Neuronal stem cell (in vitro differentiated cells): ENCODE results near the gene ANTXR1.

Experiments used
- DNase-seq: peaks from one replicate; pipeline ENCODE4 v3.0.0-alpha.2; 2013; ENCODE audit warnings: low spot score
- H2AFZ ChIP-seq: one replicate; pipeline ENCODE4 v1.6.1; 2013; ENCODE audit warnings: mild to moderate bottlenecking, low read length, inconsistent platforms
- H2AK5ac ChIP-seq: 2 replicates; pipeline ENCODE4 v1.6.1; 2013; ENCODE audit warnings: low read depth, mild to moderate bottlenecking, inconsistent platforms, low read length, moderate library complexity, mixed read lengths
- H2BK120ac ChIP-seq: 2 replicates; pipeline ENCODE4 v1.6.1; 2013; ENCODE audit warnings: low read depth, mild to moderate bottlenecking, inconsistent platforms, low read length, moderate library complexity, mixed read lengths
- H2BK12ac ChIP-seq: one replicate; pipeline ENCODE4 v1.6.1; 2013; ENCODE audit warnings: low read length, inconsistent platforms
- H2BK15ac ChIP-seq: 2 replicates; pipeline ENCODE4 v1.6.1; 2013; ENCODE audit warnings: mild to moderate bottlenecking, low read length, inconsistent platforms, mixed read lengths
- H2BK5ac ChIP-seq: one replicate; pipeline ENCODE4 v1.6.1; 2013; ENCODE audit warnings: inconsistent platforms, mild to moderate bottlenecking, low read length, moderate library complexity
- H3K14ac ChIP-seq: one replicate; pipeline ENCODE4 v1.6.1; 2013; ENCODE audit warnings: low read length, inconsistent platforms
- H3K18ac ChIP-seq: 2 replicates; pipeline ENCODE4 v1.6.1; 2013; ENCODE audit warnings: low read length, inconsistent platforms
- H3K23ac ChIP-seq: 2 replicates; pipeline ENCODE4 v1.6.1; 2013; ENCODE audit warnings: low read depth, mild to moderate bottlenecking, mixed read lengths, low read length, inconsistent platforms; ENCODE audit not compliant: poor library complexity
- H3K27ac ChIP-seq: replicated peaks from 3 replicates; pipeline ENCODE4 v1.5.1; 2013; ENCODE audit warnings: low read length, inconsistent platforms
- H3K27me3 ChIP-seq, 3 experiments: 2 replicates each; pipeline ENCODE4 v1.6.1; 2013; ENCODE audit warnings: low read length in 3 of 3, mild to moderate bottlenecking in 2 of 3, inconsistent platforms in 1 of 3, low read depth in 1 of 3, mixed read lengths in 1 of 3, moderate library complexity in 1 of 3; ENCODE audit not compliant: control insufficient read depth in 3 of 3, insufficient read depth in 3 of 3
- H3K36me3 ChIP-seq, 2 donors: replicated peaks in 1 of 2; 2 replicates each; pipeline ENCODE4 v1.6.1; 2013; ENCODE audit warnings: low read length in 2 of 2; ENCODE audit not compliant: control insufficient read depth in 2 of 2, insufficient read depth in 2 of 2
- H3K4ac ChIP-seq: 2 replicates; pipeline ENCODE4 v1.6.1; 2013; ENCODE audit warnings: inconsistent platforms, mild to moderate bottlenecking, low read length, moderate library complexity
- H3K4me1 ChIP-seq, 2 donors: 1 replicate in 1 of 2; 2 replicates in 1 of 2; pipeline ENCODE4 v1.6.1; 2013; ENCODE audit warnings: low read length in 2 of 2, low read depth in 1 of 2; ENCODE audit not compliant: control insufficient read depth in 2 of 2, insufficient read depth in 1 of 2
- H3K4me2 ChIP-seq: one replicate; pipeline ENCODE4 v1.6.1; 2013; ENCODE audit warnings: mild to moderate bottlenecking, low read length, inconsistent platforms; ENCODE audit not compliant: insufficient read depth, poor library complexity, severe bottlenecking
- H3K4me3 ChIP-seq, 2 donors: 2 replicates each; pipeline ENCODE4 v1.5.1; 2013; ENCODE audit warnings: low read length in 2 of 2, mild to moderate bottlenecking in 2 of 2, inconsistent platforms in 1 of 2, moderate library complexity in 1 of 2
- H3K79me1 ChIP-seq: one replicate; pipeline ENCODE4 v1.6.1; 2013; ENCODE audit warnings: low read depth, mild to moderate bottlenecking, inconsistent platforms, low read length, moderate library complexity
- H3K9ac ChIP-seq: one replicate; pipeline ENCODE4 v1.6.1; 2013; ENCODE audit warnings: mild to moderate bottlenecking, low read depth, low read length, inconsistent platforms; ENCODE audit not compliant: poor library complexity
- H3K9me3 ChIP-seq, 2 donors: replicated peaks in 1 of 2; 2 replicates each; pipeline versions ENCODE3 to v1.6.1; 2013; ENCODE audit warnings: low read length in 2 of 2, mild to moderate bottlenecking in 2 of 2, inconsistent platforms in 1 of 2, low read depth in 1 of 2, mixed read lengths in 1 of 2, moderate library complexity in 1 of 2; ENCODE audit not compliant: control insufficient read depth in 2 of 2, insufficient read depth in 1 of 2
- H4K8ac ChIP-seq: one replicate; pipeline ENCODE4 v1.6.1; 2013; ENCODE audit warnings: low read depth, mild to moderate bottlenecking, inconsistent platforms, low read length, moderate library complexity
- H4K91ac ChIP-seq: one replicate; pipeline ENCODE4 v1.6.1; 2013; ENCODE audit warnings: low read length, low read depth, mild to moderate bottlenecking, inconsistent platforms; ENCODE audit not compliant: poor library complexity
- WGBS, 2 donors: extraction: QIAGEN DNeasy Blood & Tissue Kit; methylation state at CpG; one replicate each; pipeline ENCODE4 v1.1.7; 2013; ENCODE audit warnings: missing lambda C conversion rate in 2 of 2, mixed read lengths in 1 of 2; ENCODE audit not compliant: insufficient read length in 2 of 2, insufficient replicate concordance in 1 of 2; ENCODE audit errors: extremely low coverage in 2 of 2; 5-methylcytosine and 5-hydroxymethylcytosine counted together

The ANTXR1 gene

DNA sequence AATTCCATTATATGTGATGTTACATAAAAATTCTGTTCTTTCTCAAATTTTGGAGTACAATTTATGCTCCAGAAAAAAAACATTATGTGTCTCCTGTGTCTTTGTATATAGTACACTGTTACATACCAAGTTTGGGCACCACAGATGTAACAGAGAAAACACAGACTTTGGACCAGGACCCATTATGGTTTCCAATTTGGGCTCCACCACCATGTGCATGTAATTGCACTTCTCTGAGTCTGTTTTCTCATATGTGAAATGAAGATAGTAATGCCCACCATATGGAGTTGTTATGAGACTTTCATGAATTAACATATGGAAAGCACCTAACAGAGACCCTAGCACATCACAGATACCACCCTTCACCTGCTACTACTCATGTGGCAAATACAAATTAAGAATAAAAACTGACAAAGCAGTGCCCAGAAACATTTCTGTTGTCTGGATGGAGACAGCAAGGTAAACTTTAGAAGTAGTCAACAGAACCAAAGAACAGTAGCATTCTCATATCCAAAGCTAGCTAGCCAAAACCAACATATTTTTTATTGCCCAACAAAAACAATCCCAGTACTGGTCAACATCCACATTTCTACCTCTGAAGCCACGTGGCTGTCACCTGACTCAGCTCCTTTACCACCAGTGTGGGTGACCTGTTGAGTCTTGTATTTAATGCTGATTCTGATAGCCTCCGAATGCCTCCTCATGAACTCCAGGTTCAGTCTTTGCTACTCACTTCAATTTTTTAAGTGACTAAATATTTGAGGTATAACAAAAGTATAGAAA is 42.9 kb downstream of the ANTXR1 start:
- no peak overlapping the region for H3K18ac ChIP-seq
- H2AFZ ChIP-seq = no peak overlapping the region
- no peak overlapping the region for H3K4ac ChIP-seq
- no peaks in the 10 kb centered on the region for H3K79me1 ChIP-seq
- no peak overlapping the region for H2BK15ac ChIP-seq
- no peak overlapping the region for H2BK5ac ChIP-seq
- H3K4me3 ChIP-seq = no peak overlapping the region
- no peak overlapping the region for H3K4me2 ChIP-seq
- H2BK120ac ChIP-seq = no peak overlapping the region
- H4K8ac ChIP-seq = no peak overlapping the region
- no peak overlapping the region for H2AK5ac ChIP-seq
- no peak overlapping the region for H3K14ac ChIP-seq
- H3K36me3 ChIP-seq = peaks cover 1 to 24% of the 10 kb centered on the region in 2 donors
- no peaks in the 10 kb centered on the region for H3K4me1 ChIP-seq
- H3K27me3 ChIP-seq = no peaks in the 10 kb centered on the region
- WGBS, 2 donors = no CpG with 5 or more reads among the region's 2 CpGs
- H3K9me3 ChIP-seq = peaks cover 0 to 18% of the 10 kb centered on the region in 2 donors
- DNase-seq = no peak
- no peak overlapping the region for H2BK12ac ChIP-seq
- H3K27ac ChIP-seq = no peak overlapping the region
- no peak overlapping the region for H4K91ac ChIP-seq
- no peak overlapping the region for H3K23ac ChIP-seq
- H3K9ac ChIP-seq = no peak overlapping the region

GRCh38 chr2:69057660-69058059 is 44.7 kb downstream of the ANTXR1 start:
- Histone ChIP-seq H3K14ac (no peak overlapping the region), H2BK12ac (no peak overlapping the region), H3K27me3 (no peaks in the 10 kb centered on the region), H2BK15ac (no peak overlapping the region), H3K36me3 (peaks cover 1 to 24% of the 10 kb centered on the region in 2 donors), H3K23ac (no peak overlapping the region), H2AFZ (no peak overlapping the region), H2BK5ac (no peak overlapping the region), H3K9ac (no peak overlapping the region), H3K4ac (no peak overlapping the region), H3K4me2 (no peak overlapping the region), H3K9me3 (peaks cover 0 to 18% of the 10 kb centered on the region in 2 donors), H2BK120ac (no peak overlapping the region), H2AK5ac (no peak overlapping the region), H3K18ac (no peak overlapping the region), H3K4me3 (no peak overlapping the region), H4K8ac (no peak overlapping the region), H3K27ac (no peak overlapping the region), H4K91ac (no peak overlapping the region), H3K4me1 (peaks cover 0 to 2% of the 10 kb centered on the region in 2 donors), H3K79me1 (no peaks in the 10 kb centered on the region)
- no CpG with 5 or more reads among the region's 3 CpGs for WGBS, 2 donors
- DNase-seq = no peak

GRCh38 chr2:69059731-69060290 is 46.8 kb downstream of the ANTXR1 start:
- Histone ChIP-seq H4K91ac (no peak overlapping the region), H3K4me3 (no peak overlapping the region), H2AFZ (no peak overlapping the region), H3K9me3 (peaks cover 0 to 22% of the 10 kb centered on the region in 2 donors), H3K4ac (no peak overlapping the region), H3K9ac (no peak overlapping the region), H3K27ac (no peak overlapping the region), H2AK5ac (no peak overlapping the region), H2BK120ac (no peak overlapping the region), H3K18ac (no peak overlapping the region), H3K23ac (no peak overlapping the region), H3K79me1 (no peaks in the 10 kb centered on the region), H3K4me2 (no peak overlapping the region), H3K4me1 (peaks cover 0 to 2% of the 10 kb centered on the region in 2 donors), H2BK12ac (no peak overlapping the region), H2BK15ac (no peak overlapping the region), H2BK5ac (no peak overlapping the region), H4K8ac (no peak overlapping the region), H3K36me3 (peaks cover 1 to 19% of the 10 kb centered on the region in 2 donors), H3K27me3 (no peaks in the 10 kb centered on the region), H3K14ac (no peak overlapping the region)
- DNase-seq = no peak

- H3K4me3 ChIP-seq = no peak overlapping the region
- H2AFZ ChIP-seq = no peak overlapping the region
- H2BK5ac ChIP-seq = no peak overlapping the region
- H3K9ac ChIP-seq = no peak overlapping the region
- no peak overlapping the region for H2BK12ac ChIP-seq
- no peak overlapping the region for H3K4ac ChIP-seq
- H3K36me3 ChIP-seq = peaks cover 1 to 20% of the 10 kb centered on the region in 2 donors
- H3K9me3 ChIP-seq = peaks cover 0 to 22% of the 10 kb centered on the region in 2 donors
- H3K4me1 ChIP-seq = peaks cover 0 to 2% of the 10 kb centered on the region in 2 donors
- H3K27ac ChIP-seq = no peak overlapping the region
- H2BK15ac ChIP-seq = no peak overlapping the region
- H2AK5ac ChIP-seq = no peak overlapping the region
- H2BK120ac ChIP-seq = no peak overlapping the region
- no peak overlapping the region for H3K4me2 ChIP-seq
- no peak overlapping the region for H3K23ac ChIP-seq
- H3K79me1 ChIP-seq = no peaks in the 10 kb centered on the region
- no peak overlapping the region for H4K8ac ChIP-seq
- H3K18ac ChIP-seq = no peak overlapping the region
- no peak overlapping the region for H3K14ac ChIP-seq
- no peak overlapping the region for H4K91ac ChIP-seq
- DNase-seq = no peak
- H3K27me3 ChIP-seq = no peaks in the 10 kb centered on the region
Observed at GRCh38 chr2:69060938-69061501, 48.0 kb downstream of the ANTXR1 start.
